NCI-H2171 (cell line): ENCODE data around the gene ERC1.
"Not testable (repeated sequence)": the region's sequence is repeated elsewhere in the genome, so short reads cannot be mapped to it uniquely, and the experiment has no call there.

Experiments
- DNase-seq: peaks from one replicate; lab custom pipeline; 2025; lab: John Stamatoyannopoulos, UW

ERC1 gene

GRCh38 chr12:1226951-1227350, 235.9 kb downstream of the ERC1 start:
- DNase-seq = no peak

- DNase-seq = no peak
These were observed 243.1 kb downstream of the ERC1 start for GRCh38 chr12:1234073-1234472.

- no peak for DNase-seq
These were observed 255.6 kb downstream of the ERC1 start for GRCh38 chr12:1246637-1247036.

GRCh38 chr12:1250641-1251040, 259.6 kb downstream of the ERC1 start:
- no peak for DNase-seq

- DNase-seq = no peak
These were observed 261.7 kb downstream of the ERC1 start for GRCh38 chr12:1252758-1253157.

- DNase-seq = not testable (repeated sequence)
These were observed 264.1 kb downstream of the ERC1 start for GRCh38 chr12:1255125-1255524.

- not testable (repeated sequence) for DNase-seq
These were observed 264.8 kb downstream of the ERC1 start for GRCh38 chr12:1255854-1256253.

- DNase-seq = no peak
These were observed 265.3 kb downstream of the ERC1 start for GRCh38 chr12:1256285-1256684.

- DNase-seq = no peak
These were observed 266.0 kb downstream of the ERC1 start for GRCh38 chr12:1256991-1257390.

GRCh38 chr12:1262011-1262410, 271.0 kb downstream of the ERC1 start:
- no peak for DNase-seq

- DNase-seq = no peak
These were observed 276.2 kb downstream of the ERC1 start for GRCh38 chr12:1267243-1267642.

- DNase-seq = no peak
These were observed 281.1 kb downstream of the ERC1 start for GRCh38 chr12:1272142-1272541.

- no peak for DNase-seq
These were observed 282.0 kb downstream of the ERC1 start for GRCh38 chr12:1273051-1273450.

- peak; percentile 33 for DNase-seq
These were observed 286.9 kb downstream of the ERC1 start for GRCh38 chr12:1277905-1278304.

GRCh38 chr12:1279050-1279449, 288.0 kb downstream of the ERC1 start:
- no peak for DNase-seq

GRCh38 chr12:1280059-1280458, 289.0 kb downstream of the ERC1 start:
- no peak for DNase-seq

GRCh38 chr12:1281683-1282366, 290.8 kb downstream of the ERC1 start:
- no peak for DNase-seq

- peak; percentile 67 for DNase-seq
These were observed 291.8 kb downstream of the ERC1 start for GRCh38 chr12:1282670-1283315.

GRCh38 chr12:1283316-1283715, 292.3 kb downstream of the ERC1 start:
- DNase-seq = no peak

- no peak for DNase-seq
These were observed 293.6 kb downstream of the ERC1 start for GRCh38 chr12:1284611-1285010.

GRCh38 chr12:1287446-1287975, 296.5 kb downstream of the ERC1 start:
- DNase-seq = no peak

- DNase-seq = no peak
These were observed 297.3 kb downstream of the ERC1 start for GRCh38 chr12:1288333-1288732.

- DNase-seq = no peak
These were observed 298.5 kb downstream of the ERC1 start for GRCh38 chr12:1289371-1290155.
